ENCODE results near the gene SIX2.

- TF ChIP-seq TARDBP (IDR thresholded peaks at IDR 0.05) = no peak
- no peak for TF ChIP-seq FOXK2 (IDR thresholded peaks at IDR 0.05)
- TF ChIP-seq NFRKB (IDR thresholded peaks at IDR 0.05) = no peak
- TF ChIP-seq PKNOX1 (IDR thresholded peaks at IDR 0.05) = no peak
- TF ChIP-seq BHLHE40 (IDR thresholded peaks at IDR 0.05; ENCODE audit: borderline replicate concordance) = no peak
- no peak for TF ChIP-seq SP1 (IDR thresholded peaks at IDR 0.05)
- TF ChIP-seq FOXM1 (IDR thresholded peaks at IDR 0.05; ENCODE audit: borderline replicate concordance) = no peak
- TF ChIP-seq ELF4 (IDR thresholded peaks at IDR 0.05) = no peak
Measured at GRCh38 chr2:45026924-45027450, 17.7 kb upstream of the SIX2 start.

Data from HEK293T (cell line).